ENCODE data around the gene KIF26B.

Gene KIF26B

GRCh38 chr1:245477941-245478340 is 323.2 kb downstream of the KIF26B start:
- Histone ChIP-seq H3K36me3 (ENCODE audit: insufficient read depth, low read length) (no peaks in the 10 kb centered on the region), H3K4me3 (ENCODE audit: low read length, poor library complexity, severe bottlenecking) (no peak overlapping the region), H3K79me2 (ENCODE audit: insufficient read depth, low read length) (no peaks in the 10 kb centered on the region), H3K4me2 (ENCODE audit: low read depth, low read length, poor library complexity, severe bottlenecking) (no peak overlapping the region), H3K9me2 (replicated peaks; ENCODE audit: low read depth, low read length) (no peaks in the 10 kb centered on the region), H2AFZ (ENCODE audit: low read length) (no peak overlapping the region), H3K9ac (ENCODE audit: low read depth, low read length, poor library complexity, severe bottlenecking) (no peak overlapping the region), H3K9me3 (ENCODE audit: insufficient read depth, low read depth, low read length) (no peaks in the 10 kb centered on the region), H3K27me3 (ENCODE audit: insufficient read depth, low read length, poor library complexity, severe bottlenecking) (no peaks in the 10 kb centered on the region), H3K4me1 (ENCODE audit: insufficient read depth, low read length, poor library complexity, severe bottlenecking) (no peaks in the 10 kb centered on the region), H3F3A (ENCODE audit: low read depth) (no peaks in the 10 kb centered on the region), H4K20me1 (ENCODE audit: insufficient read depth, low read length, poor library complexity, severe bottlenecking) (no peaks in the 10 kb centered on the region)
- no peak for TF ChIP-seq EZH2phosphoT487 (IDR thresholded peaks at IDR 0.05; ENCODE audit: borderline replicate concordance)

- no peaks in the 10 kb centered on the region for H3K79me2 ChIP-seq (ENCODE audit: insufficient read depth, low read length)
- no peaks in the 10 kb centered on the region for H3K27me3 ChIP-seq (ENCODE audit: insufficient read depth, low read length, poor library complexity, severe bottlenecking)
- no peaks in the 10 kb centered on the region for H3K36me3 ChIP-seq (ENCODE audit: insufficient read depth, low read length)
- H3F3A ChIP-seq (ENCODE audit: low read depth) = no peaks in the 10 kb centered on the region
- H3K4me1 ChIP-seq (ENCODE audit: insufficient read depth, low read length, poor library complexity, severe bottlenecking) = no peaks in the 10 kb centered on the region
- no peak for TF ChIP-seq EZH2phosphoT487 (IDR thresholded peaks at IDR 0.05; ENCODE audit: borderline replicate concordance)
- TF ChIP-seq CTCF (conservative IDR thresholded peaks at IDR 0.05; ENCODE audit: low read length) = no peak
- no peaks in the 10 kb centered on the region for H3K9me3 ChIP-seq (ENCODE audit: insufficient read depth, low read depth, low read length)
- no peaks in the 10 kb centered on the region for H4K20me1 ChIP-seq (ENCODE audit: insufficient read depth, low read length, poor library complexity, severe bottlenecking)
- H3K9me2 ChIP-seq (replicated peaks; ENCODE audit: low read depth, low read length) = no peaks in the 10 kb centered on the region
- H2AFZ ChIP-seq (ENCODE audit: low read length) = no peak overlapping the region
- no peak overlapping the region for H3K9ac ChIP-seq (ENCODE audit: low read depth, low read length, poor library complexity, severe bottlenecking)
- H3K4me3 ChIP-seq (ENCODE audit: low read length, poor library complexity, severe bottlenecking) = no peak overlapping the region
- no peak overlapping the region for H3K4me2 ChIP-seq (ENCODE audit: low read depth, low read length, poor library complexity, severe bottlenecking)
Observed at GRCh38 chr1:245480393-245481120, 325.8 kb downstream of the KIF26B start.

GRCh38 chr1:245481261-245481660 is 326.5 kb downstream of the KIF26B start:
- H3K27me3 ChIP-seq (ENCODE audit: insufficient read depth, low read length, poor library complexity, severe bottlenecking) = no peaks in the 10 kb centered on the region
- no peak overlapping the region for H2AFZ ChIP-seq (ENCODE audit: low read length)
- no peaks in the 10 kb centered on the region for H4K20me1 ChIP-seq (ENCODE audit: insufficient read depth, low read length, poor library complexity, severe bottlenecking)
- H3K9ac ChIP-seq (ENCODE audit: low read depth, low read length, poor library complexity, severe bottlenecking) = no peak overlapping the region
- no peaks in the 10 kb centered on the region for H3K36me3 ChIP-seq (ENCODE audit: insufficient read depth, low read length)
- no peaks in the 10 kb centered on the region for H3F3A ChIP-seq (ENCODE audit: low read depth)
- no peak overlapping the region for H3K4me3 ChIP-seq (ENCODE audit: low read length, poor library complexity, severe bottlenecking)
- H3K4me2 ChIP-seq (ENCODE audit: low read depth, low read length, poor library complexity, severe bottlenecking) = no peak overlapping the region
- no peak for TF ChIP-seq CTCF (conservative IDR thresholded peaks at IDR 0.05; ENCODE audit: low read length)
- no peak for TF ChIP-seq EZH2phosphoT487 (IDR thresholded peaks at IDR 0.05; ENCODE audit: borderline replicate concordance)
- no peaks in the 10 kb centered on the region for H3K9me3 ChIP-seq (ENCODE audit: insufficient read depth, low read depth, low read length)
- H3K9me2 ChIP-seq (replicated peaks; ENCODE audit: low read depth, low read length) = no peaks in the 10 kb centered on the region
- H3K4me1 ChIP-seq (ENCODE audit: insufficient read depth, low read length, poor library complexity, severe bottlenecking) = no peaks in the 10 kb centered on the region
- H3K79me2 ChIP-seq (ENCODE audit: insufficient read depth, low read length) = no peaks in the 10 kb centered on the region

- Histone ChIP-seq H3F3A (ENCODE audit: low read depth) (no peaks in the 10 kb centered on the region), H2AFZ (ENCODE audit: low read length) (no peak overlapping the region), H3K27me3 (ENCODE audit: insufficient read depth, low read length, poor library complexity, severe bottlenecking) (no peaks in the 10 kb centered on the region), H3K9me3 (ENCODE audit: insufficient read depth, low read depth, low read length) (no peaks in the 10 kb centered on the region), H3K9ac (ENCODE audit: low read depth, low read length, poor library complexity, severe bottlenecking) (no peak overlapping the region), H3K4me1 (ENCODE audit: insufficient read depth, low read length, poor library complexity, severe bottlenecking) (no peaks in the 10 kb centered on the region), H3K9me2 (replicated peaks; ENCODE audit: low read depth, low read length) (no peaks in the 10 kb centered on the region), H3K36me3 (ENCODE audit: insufficient read depth, low read length) (no peaks in the 10 kb centered on the region), H3K4me2 (ENCODE audit: low read depth, low read length, poor library complexity, severe bottlenecking) (no peak overlapping the region), H3K79me2 (ENCODE audit: insufficient read depth, low read length) (no peaks in the 10 kb centered on the region), H4K20me1 (ENCODE audit: insufficient read depth, low read length, poor library complexity, severe bottlenecking) (no peaks in the 10 kb centered on the region), H3K4me3 (ENCODE audit: low read length, poor library complexity, severe bottlenecking) (no peak overlapping the region)
- TF ChIP-seq CTCF (conservative IDR thresholded peaks at IDR 0.05; ENCODE audit: low read length) (no peak), EZH2phosphoT487 (IDR thresholded peaks at IDR 0.05; ENCODE audit: borderline replicate concordance) (no peak)
Observed at GRCh38 chr1:245483247-245483646, 328.5 kb downstream of the KIF26B start.

All from Loucy (cell line).